H1 (cell line): ENCODE measurements around the gene RUNX1. TPM values are rescaled to one million over a fixed set of nuclear protein-coding genes. Genes with fewer than 3 reads are reported as not detected.

ENCODE experiments used
- NRF1 ChIP-seq: IDR thresholded peaks from 2 replicates; pipeline ENCODE4 v1.6.1; 2011; ENCODE audit warnings: mild to moderate bottlenecking, low read depth, low read length, improper control_type of control experiment
- SIN3A ChIP-seq, 2 experiments: IDR thresholded peaks in 1 of 2; conservative IDR thresholded peaks in 1 of 2; 2 replicates each; pipeline ENCODE4 v1.6.1; 2011 to 2012; ENCODE audit warnings: low read length in 2 of 2, improper control_type of control experiment in 1 of 2, low read depth in 1 of 2, mild to moderate bottlenecking in 1 of 2
- polyA plus RNA-seq, 7 experiments: library from polyadenylated mRNA; depleted of rRNA in 3 of 7; stranded (reverse) in 5 of 7; unstranded in 2 of 7; fragments of >200 nt in 5 of 7; fragments of 200-250 nt in 2 of 7; gene quantifications; 1 replicate in 5 of 7; 2 replicates in 1 of 7; 4 replicates in 1 of 7; pipeline versions ENCODE4 v1.2.1 to v1.2.3, GENCODE V29; 2011 to 2013; ENCODE audit warnings: missing spikeins in 2 of 7, mixed read lengths in 2 of 7
- total RNA-seq: library from RNA; stranded (reverse); fragmentation: NEBNext Ultra II Directional; extraction: Animal tissue kit (Norgen Biotek cat#: 25700); gene quantifications from 2 replicates; pipeline ENCODE4 v1.2.1, GENCODE V29; 2021

The RUNX1 gene
- total and polyA plus RNA-seq, 2 of the 8 experiments (the other 6 are each of a cell fraction or from before 2014, with no cell fraction given): 0.20 to 0.60 TPM

DNA sequence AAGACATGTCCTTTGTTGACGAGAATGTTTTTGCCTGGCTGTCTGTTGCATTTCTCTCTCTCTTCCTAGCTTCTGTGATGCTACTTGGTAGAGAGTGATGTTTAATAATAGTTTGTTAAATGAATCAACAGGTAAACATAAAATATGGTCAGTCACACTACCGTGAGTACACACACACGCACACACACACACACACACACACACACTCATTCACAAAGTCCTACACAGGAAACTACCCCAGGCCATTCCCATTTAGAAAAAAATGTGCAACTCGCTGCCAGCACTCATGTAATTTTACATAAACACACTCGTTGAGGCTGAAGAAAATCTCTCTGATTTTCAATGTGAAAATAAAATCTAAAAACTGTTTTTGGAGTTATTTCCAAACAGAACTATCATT is 38.7 kb downstream of the RUNX1 start (continued):
- TF ChIP-seq SIN3A (conservative IDR thresholded peaks at IDR 0.05 in 1 of 2, IDR thresholded peaks at IDR 0.05 in 1 of 2; ENCODE audit: low read depth in 1 of 2, low read length in 2 of 2) (no peak), NRF1 (no peak)
